Activated CD8-positive, alpha-beta memory T cell treated with anti-CD3 and anti-CD28 coated beads, Interleukin-2, amount 50 U/mL, for 4 hours (primary cell): Measurements from ENCODE around the gene BCKDHB.
A peak's percentile ranks its signal among the peaks of the same experiment; 100 is the strongest.
"Not testable (repeated sequence)": the region's sequence is repeated elsewhere in the genome, so short reads cannot be mapped to it uniquely, and the experiment has no call there.

Experiments
- DNase-seq: peaks from one replicate; pipeline ENCODE4 v3.0.0-alpha.2; 2020

BCKDHB gene

DNA sequence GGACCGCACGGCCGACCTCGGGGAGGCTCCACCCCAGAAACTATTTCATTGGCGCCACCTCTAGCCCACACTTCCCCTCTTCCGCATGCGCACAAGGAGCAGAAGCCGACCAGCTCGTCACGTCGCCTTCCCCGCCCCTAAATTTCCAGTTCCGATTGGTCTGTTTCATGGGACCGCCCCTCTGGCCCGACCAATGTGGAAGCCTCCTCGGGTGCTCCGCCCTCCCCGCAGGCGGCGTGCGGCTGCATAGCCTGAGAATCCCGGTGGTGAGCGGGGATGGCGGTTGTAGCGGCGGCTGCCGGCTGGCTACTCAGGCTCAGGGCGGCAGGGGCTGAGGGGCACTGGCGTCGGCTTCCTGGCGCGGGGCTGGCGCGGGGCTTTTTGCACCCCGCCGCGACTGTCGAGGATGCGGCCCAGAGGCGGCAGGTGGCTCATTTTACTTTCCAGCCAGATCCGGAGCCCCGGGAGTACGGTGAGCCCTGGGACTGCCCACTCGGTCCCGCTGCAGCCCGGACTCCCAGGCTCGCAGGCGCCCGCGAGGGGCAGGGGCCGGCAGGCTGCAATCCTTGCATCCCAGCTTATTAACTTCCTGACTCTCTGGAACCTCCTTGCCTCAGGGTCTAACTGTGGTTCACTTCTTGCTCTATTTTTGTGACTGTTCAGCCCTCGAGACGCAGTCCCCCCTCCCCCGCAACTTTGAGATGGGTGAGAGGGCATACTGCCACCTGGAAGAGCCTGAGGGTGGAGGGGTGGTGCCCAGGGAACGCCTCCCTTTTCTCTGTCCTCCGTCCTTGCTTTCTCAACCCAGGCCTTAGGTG lies at the start of gene BCKDHB:
Gene BCKDHB (plus strand): TSS at position 254 of the 818 bp plus-strand sequence. CDS start 23 bp downstream, at position 277.
- peak; percentile 96 for DNase-seq

DNA sequence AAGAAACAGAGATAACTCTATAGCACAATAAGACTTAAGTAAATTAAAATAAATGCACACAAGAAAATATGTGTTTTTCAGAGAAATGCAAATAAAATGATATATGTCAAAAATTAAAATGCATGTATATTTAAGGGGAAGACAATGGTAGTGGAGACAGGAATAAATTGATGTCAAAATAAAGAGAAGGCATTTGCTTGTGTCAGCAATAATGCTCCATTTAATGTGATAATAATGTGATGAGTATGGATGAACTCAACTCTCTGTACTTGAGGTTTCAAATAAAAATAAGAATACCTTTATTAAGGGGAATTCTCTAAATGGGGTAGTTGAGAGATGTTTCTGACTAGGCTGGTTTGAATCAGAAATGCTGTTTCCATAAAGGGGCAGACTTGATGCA lies 45.7 kb upstream of the BCKDHB start:
- DNase-seq: no peak

DNA sequence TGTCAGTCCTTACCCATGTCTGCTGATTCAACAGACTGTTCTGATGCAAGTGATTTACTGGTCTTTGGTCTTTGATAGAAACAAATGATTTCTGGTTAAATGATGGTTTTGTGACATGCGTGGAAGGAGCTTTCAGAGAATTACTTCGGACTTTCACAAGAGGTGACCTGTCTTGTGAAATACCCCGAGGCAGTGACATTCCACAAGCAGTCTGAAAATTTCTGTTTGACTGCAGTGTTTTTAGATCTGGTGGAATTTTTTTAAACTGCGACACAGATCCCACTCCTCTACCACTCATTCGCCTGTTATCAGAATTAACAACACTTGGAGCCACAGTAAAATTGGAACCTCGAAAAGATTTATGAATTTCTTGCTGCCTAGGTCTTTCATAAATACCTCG lies 38.3 kb upstream of the BCKDHB start:
- DNase-seq: not testable (repeated sequence)

DNA sequence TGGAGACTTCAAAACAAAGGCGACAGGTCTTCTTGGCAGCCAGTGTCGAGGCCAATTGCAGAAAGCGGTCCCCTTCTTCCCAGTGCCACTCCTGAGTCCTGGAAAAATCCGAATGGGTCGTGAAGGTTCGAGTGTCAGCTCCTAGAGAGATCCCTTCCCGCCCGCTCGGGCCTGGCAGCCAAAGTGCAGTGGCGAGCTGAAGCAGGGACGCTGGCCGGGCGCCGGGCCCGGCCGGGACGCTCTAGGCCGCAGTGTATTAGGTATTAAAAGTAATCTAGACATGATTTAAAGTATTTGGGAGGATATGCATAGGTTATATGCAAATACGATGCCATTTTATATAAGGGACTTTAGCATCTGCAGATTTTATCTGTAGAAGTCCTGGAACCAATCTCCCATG lies 36.0 kb upstream of the BCKDHB start:
- DNase-seq: not testable (repeated sequence)

DNA sequence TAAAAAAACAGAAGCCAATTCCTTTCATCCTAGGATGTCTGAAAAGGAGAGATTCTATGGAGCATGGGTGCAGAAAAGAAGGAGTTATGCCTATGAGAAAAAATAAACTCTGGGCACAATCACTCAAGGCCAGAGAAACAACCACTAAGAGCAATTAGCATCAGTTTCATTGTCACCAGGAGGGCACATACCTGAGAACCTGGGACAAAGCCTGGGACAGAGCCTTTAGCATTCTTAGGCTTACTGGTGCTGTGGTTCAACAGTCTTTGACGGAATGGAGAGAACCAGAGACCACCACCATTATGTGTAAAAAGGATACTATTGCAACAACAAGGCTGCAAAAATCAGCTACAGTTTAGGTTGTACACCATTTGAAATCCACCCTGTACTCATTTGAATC lies 29.4 kb upstream of the BCKDHB start:
- DNase-seq: no peak

DNA sequence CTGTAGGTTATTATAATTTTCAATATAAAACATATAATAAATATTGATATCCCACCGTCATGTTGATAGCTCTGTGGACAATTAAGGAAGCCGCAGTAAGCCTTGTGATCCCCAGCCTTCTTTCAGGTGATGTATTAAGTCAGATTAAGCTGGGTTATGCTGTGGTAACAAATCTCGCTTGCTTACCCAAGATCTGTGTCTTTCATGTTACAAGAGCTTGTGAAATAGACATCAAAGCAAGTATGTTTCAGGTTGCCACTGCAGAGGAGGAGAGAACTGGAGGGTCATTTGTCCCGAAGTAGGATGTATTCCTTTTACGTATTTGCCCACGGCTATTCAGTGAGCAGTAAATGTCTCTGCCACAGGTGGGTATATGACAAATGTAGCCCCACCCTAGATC lies 17.8 kb upstream of the BCKDHB start:
- no peak for DNase-seq

DNA sequence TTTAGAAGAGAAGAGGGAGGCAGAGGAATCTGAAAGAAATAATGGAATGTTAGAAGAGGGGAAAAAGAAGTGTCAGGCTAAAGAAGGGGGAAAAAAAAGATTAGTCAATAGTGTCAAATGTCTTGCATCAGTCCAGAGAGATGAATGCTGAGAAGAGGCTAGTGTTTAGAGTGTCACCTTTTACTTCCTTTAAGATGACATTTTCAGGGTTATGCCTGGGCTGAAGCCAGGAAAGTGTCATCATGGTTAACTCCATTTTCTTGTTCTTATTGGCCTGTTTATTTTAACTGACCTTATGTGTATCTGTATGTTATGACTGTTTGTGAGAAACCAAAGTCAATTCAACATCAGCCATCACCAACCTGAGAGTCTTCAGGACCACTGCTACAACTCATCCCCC lies 15.0 kb upstream of the BCKDHB start:
- DNase-seq: no peak

DNA sequence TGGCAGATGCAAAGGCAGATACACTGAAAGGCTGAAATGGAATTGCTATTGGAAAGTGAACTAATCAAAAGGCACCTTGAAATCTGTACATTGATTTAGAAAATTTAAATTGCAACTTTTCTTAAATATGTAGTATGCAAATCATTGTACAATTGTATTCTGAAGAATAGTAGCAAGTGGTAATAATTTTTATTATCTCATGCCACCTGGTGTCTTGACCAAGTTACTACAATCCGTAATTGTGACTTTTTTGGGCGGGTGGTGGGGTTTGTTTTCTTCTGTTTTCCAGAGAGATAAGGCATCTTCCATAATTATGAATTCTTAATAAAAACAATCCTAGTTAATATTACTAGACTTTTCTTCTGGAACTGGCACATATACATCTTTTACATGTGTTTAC lies 12.5 kb upstream of the BCKDHB start:
- no peak for DNase-seq

DNA sequence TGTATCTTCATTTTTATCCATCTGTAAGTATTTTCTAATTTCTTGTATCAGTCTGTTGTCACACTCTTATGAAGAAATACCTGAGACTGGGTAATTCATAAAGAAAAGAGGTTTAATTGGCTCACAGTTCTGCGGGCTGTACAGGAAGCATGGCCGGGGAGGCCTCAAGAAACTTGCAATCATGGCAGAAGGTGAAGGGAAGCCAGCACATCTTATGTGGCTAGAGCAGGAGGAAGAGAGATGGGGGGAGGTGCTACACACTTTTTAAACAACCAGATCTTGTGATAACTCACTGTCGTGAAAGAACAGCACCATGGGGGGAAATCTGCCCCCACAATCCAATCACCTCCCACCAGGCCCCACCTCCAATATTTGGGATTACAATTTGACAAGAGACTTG lies 10.9 kb upstream of the BCKDHB start:
- DNase-seq: no peak

DNA sequence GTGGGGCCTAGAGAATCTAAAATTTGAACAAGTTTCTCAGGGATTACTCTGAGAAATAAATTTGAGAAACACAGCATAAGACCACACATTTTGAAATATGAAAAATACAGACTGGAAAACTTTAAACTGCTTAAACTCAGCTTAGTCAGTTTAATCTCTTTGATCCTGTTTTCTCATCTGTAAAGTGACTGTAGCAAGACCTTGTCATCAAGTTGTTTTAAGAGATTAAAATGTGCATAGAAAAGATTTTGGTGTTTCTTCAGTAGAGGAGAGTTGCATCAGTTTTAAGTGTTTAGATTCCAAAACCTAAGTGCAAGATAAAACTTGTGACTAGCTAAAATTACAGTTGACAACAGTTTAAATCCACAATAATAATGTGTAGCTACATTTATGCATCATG lies 8.1 kb upstream of the BCKDHB start:
- no peak for DNase-seq

DNA sequence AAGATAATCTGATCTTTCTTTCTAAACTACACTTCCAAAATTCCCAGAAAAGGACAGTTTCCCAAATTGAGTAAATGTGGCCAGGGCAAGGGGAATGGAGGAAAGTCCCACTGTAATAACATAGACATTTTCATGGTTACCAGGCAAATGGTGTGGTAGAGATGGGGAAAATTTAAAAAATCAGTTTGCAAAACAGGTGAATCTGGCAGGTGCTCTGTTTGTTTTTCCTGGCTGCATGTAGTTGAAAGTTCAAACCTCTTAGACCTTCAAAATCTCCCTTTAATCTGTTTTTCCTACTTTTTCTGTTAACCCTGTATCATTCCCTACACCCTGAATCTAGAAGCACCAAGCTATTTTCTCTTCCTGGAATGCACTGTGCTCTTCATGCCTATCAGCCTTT lies 2.0 kb upstream of the BCKDHB start:
- no peak for DNase-seq

DNA sequence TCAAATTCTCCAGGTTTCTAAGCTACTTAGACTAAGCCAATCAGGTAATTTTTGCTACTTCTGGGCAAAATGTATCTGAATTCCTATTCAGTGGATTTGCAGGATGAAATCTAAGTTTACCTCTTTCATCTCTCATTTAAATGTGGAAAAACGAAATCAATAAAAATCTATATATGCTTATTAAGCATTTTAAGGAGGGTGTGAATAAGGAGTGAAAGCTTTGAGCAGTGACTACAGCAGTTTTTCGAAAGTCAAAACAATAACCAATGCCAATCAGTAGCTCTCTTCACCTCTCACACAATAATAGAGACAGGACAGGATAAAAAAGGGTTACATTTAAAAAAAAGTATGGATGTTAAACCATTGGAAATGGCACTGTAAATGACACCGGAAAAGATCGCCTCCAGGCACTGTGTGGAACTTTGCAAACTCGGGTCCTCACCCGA lies 476 bp upstream of the BCKDHB start:
- DNase-seq: no peak

DNA sequence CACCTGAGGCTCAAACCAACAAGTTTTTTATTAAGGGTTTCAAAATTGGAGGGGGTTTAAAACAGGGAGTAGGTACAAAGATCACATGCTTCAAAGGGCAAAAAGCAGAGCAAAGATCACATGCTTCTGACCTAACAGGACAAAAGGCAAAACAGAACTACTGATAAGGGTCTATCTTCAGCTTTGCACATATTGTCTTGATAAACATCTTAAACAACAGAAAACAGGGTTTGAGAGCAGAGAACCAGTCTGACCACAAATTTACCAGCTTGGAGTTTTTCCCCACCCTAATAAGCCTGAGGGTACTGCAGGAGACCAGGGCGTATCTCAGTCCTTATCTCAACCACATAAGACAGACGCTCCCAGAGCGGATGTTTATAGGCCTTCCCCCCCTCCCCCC lies 16.1 kb downstream of the BCKDHB start:
- not testable (repeated sequence) for DNase-seq

DNA sequence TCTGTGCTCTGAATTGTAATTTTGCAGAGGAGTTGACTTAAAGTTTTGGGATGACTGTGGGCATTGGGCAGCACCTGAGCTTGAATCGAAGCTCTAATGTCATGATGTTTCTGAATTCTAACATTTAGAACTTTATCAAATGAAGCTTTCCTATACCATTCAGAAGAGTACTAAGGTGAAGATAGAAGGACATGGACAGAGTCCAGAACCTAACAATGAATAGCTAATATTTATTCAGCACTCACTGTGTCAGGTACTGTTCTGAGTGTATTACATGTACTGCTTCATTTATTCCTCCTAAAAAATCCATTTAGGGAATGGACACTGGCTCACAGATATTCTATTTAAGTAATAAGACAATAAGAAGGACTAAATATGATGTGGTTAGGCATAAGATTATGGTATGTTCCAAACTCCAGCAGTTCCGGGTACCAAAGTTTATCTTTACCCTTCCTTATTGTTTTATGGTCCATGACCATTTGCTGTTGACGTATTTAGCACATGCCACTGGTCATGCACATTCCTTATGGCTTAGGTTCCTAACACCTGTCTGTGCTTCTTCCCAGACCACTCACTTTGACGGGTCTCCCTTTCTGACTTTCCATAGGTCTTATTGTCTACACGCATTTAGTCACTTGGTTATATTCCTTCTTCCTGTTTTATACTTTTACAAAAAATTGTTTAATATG lies 20.3 kb downstream of the BCKDHB start:
- DNase-seq: no peak

DNA sequence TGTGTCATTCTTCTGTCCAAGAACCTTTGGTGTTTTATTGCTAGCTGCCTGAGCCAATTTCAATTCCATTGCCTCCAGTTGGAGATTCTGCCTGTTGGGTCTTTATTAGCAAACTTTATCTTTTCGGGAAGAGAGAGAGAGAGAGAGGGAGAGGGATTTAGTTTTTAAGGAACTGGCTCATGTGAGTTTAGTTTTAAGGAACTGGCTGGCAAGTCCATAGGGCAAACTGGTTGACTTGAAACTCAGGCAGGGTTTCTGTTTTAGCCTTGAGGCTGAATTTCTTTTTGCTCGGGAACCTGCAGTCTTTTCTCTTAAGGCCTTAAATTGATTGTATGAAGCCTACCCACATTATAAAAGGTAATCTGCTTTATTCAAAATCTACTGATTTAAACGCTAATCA lies 23.0 kb downstream of the BCKDHB start:
- DNase-seq: no peak

DNA sequence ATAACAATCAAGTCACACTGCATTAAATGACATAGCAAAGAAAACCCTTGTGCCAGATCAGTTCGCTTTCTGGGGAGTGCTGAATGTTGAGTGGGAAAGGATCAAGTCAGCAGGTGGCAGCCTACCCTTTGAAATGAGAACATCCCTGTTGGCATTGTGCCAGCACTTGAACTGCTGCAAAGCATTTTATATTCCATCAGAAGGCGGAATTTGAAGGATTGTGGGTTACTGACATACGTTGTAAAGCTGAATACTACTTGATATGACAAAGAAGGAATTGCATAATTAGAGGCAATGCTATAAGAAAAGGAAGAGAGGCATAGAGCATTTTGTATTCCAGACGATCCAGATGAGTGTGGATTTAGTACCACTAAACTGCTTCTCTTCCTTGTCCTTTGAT lies 26.5 kb downstream of the BCKDHB start:
- peak; percentile 15 for DNase-seq

DNA sequence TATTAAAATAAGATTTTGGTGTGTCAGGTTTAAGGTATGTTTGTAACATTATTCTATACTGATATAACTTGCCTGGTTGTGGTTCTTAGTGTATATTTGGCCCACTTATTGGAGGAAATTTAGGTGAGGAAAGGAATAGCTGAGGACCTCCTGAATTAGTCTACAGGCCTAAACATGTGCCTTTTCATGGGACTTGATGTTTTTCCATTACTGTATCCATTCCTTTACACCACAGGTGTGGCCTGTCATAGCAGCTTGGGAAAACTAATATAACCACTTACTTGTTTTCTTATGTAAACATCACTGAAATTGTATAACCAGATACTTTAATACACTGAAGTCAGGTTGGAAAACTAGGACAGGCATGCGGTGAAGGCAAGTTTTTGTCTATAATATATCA lies 27.6 kb downstream of the BCKDHB start:
- no peak for DNase-seq

DNA sequence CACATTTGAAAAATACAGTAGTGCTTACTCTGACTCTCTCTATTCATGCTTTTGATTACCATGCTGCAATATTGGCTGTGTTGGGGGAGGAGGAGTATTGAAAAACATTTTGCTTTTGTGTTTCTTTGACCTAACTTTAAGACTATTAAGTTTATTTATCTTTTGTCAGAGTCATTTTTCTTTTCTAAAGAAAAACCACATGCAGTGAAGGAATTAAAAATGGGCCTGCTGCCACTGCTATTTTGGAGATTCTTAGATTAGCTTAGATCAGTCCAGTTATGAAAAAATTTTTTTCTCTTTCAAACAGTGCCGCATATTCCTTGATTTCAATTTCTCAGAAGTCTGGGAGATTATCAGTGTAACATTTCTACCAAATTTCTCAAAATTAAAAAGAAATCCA lies 36.1 kb downstream of the BCKDHB start:
- no peak for DNase-seq

DNA sequence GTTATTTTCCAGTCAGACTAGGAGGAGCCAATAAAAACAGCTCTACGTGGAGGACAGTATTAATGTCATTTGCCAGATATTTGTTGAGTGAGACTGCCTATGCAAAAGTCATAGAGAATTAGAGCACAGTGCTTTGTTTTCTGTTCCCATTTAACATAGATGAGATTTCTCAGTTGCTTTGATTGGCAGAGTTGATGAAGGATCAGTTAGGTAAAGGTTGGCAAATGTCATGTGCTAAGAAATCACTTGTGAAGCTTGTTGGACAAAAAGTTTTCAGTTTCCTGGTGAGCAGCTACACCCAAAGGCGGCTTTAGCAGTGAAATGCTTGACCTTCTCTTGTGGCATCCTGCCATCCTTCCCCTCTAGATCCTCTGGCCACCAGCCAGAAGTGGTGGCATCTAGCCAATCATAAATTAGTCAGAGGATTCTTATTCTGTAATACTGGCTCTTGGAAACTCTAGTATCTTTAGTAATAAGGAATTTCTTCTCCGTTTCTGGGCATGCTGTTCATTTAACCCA lies 37.0 kb downstream of the BCKDHB start:
- no peak for DNase-seq

DNA sequence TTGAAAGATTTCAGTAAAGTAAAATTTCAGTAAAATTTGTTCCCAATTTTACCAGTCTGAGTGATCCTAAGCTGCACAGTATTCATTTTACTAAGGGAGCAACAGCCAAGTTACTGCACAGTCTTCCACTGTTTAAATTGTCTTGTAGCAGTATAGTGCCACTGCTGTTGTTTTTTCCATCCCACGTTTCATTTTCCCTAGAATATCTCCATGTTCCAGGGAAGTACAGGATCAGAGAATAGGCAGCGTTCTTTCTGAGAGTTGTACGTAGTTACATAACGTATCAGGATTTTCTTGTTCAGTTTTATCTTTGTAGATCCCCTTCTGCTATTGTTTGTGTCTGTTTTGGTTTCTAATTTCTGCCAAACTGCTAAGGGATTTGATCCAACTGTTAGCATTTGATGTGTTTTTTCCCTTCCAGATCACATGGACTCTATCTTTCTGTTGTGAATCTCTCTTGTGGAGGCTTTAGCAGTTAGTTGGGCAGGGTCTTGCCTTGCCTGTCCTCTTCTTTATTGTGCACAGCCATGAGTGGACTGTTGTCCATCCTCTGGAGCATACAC lies 38.4 kb downstream of the BCKDHB start:
- DNase-seq: no peak

DNA sequence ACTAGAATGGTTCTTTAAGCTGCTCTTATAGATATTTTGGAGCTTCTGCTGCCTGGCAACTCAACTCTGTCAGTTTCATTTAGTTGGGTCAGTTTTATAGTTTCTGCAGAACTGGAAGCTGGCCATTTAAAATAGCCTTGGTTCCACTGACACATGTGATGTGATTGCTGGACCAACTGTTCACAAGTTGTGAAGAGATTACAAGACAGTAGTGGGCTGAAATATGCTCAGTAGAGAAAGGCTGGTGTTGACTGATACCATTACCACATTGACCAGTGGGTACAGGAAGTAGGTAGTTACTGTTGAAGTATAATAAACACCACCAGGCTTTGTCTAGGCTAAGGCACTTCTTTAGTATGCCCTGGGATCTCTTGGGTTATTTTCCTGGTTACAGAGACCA lies 39.0 kb downstream of the BCKDHB start:
- no peak for DNase-seq

DNA sequence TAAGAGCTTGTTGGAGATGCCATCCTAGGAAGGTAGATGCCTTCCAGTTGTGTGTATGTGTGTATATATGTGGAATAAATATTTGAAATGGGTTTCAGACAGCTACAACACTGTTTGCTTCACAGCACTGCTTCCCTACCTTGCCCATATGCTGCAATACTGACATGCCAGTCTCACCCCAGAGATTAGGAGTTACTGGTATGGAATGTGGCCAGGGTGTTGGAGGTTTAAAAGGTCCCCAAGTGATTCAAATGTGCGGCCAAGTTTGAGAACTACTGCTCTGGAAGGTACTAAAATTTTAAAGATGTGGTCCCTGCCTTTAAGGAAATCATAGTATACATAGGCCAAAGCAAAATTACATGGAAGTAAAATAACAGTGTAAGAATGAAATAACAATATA lies 39.5 kb downstream of the BCKDHB start:
- DNase-seq: no peak

DNA sequence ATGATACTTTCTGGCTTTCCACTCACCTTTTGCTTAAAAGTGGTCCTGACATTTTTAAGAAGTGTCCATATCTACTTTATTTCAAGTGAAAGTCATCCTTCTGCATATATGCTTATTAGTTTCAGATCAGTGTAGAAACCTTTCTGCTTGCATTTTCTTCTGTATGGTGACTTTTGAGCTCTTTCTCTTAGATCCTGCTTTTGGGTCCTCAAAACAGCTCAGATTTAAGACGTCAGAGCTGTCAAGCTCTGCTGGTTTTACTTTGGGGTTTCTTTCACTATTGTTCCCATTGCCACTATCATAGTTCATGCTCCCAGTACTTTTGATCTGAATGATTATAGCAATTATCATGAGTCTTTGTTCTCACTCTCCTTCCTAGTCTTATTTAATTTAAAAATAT lies 41.7 kb downstream of the BCKDHB start:
- DNase-seq: no peak

DNA sequence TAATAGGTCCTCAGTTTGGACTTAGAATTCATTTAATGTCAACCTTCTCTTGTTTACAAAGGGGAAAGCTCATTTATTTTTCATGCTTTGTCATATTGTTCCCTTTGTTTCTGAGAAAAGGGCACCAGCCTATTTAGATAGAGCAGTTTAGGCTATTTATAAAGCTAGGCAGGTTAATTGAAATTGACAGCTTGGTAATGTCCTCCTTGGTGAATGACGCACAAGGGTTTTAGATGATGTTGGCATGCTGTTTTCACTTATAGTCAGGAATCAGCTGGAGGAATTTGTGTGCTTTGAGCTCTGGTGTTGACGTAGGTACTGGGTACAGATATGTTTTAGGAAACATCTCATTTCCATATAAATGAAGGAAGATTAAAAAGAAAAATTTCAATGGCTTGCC lies 45.2 kb downstream of the BCKDHB start:
- no peak for DNase-seq
